ENCODE data around the gene PTCD1.
A peak's percentile ranks its signal among the peaks of the same experiment; 100 is the strongest.

Gene PTCD1

GRCh38 chr7:99408379-99409191 lies 30.0 kb downstream of the PTCD1 start, which contains the start of the genes BUD31 and PDAP1:
Gene BUD31 (plus strand): TSS chr7:99408969. CDS start chr7:99411093, 2,124 bp downstream.
Gene PDAP1 (minus strand): TSS chr7:99408597. CDS start chr7:99408548, 49 bp downstream.
- DNase-seq, result peak; percentile 97

GRCh38 chr7:99407872-99408378 lies 30.7 kb downstream of the PTCD1 start:
- DNase-seq, result peak; percentile 12

GRCh38 chr7:99406557-99406956 lies 32.0 kb downstream of the PTCD1 start:
- DNase-seq, result no peak

- no peak for DNase-seq
These were observed 33.6 kb downstream of the PTCD1 start for GRCh38 chr7:99404977-99405320.

GRCh38 chr7:99404235-99404976 lies 34.2 kb downstream of the PTCD1 start:
- DNase-seq, result no peak

- no peak for DNase-seq
These were observed 34.8 kb downstream of the PTCD1 start for GRCh38 chr7:99403764-99404163.

GRCh38 chr7:99402854-99403253 lies 35.7 kb downstream of the PTCD1 start:
- DNase-seq, result no peak

GRCh38 chr7:99399597-99399996 lies 39.0 kb downstream of the PTCD1 start:
- DNase-seq, result no peak

- DNase-seq, result no peak
These were observed 39.6 kb downstream of the PTCD1 start for GRCh38 chr7:99398891-99399445.

- no peak for DNase-seq
These were observed 41.2 kb downstream of the PTCD1 start for GRCh38 chr7:99397297-99397983.

GRCh38 chr7:99396418-99397296 lies 41.9 kb downstream of the PTCD1 start:
- no peak for DNase-seq

GRCh38 chr7:99395616-99396327 lies 42.8 kb downstream of the PTCD1 start:
- DNase-seq, result no peak

- DNase-seq, result no peak
These were observed 44.5 kb downstream of the PTCD1 start for GRCh38 chr7:99394188-99394502.

- no peak for DNase-seq
These were observed 45.0 kb downstream of the PTCD1 start for GRCh38 chr7:99393355-99394187.

- peak; percentile 80 for DNase-seq
These were observed 45.8 kb downstream of the PTCD1 start for GRCh38 chr7:99392659-99393354.

- DNase-seq, result no peak
These were observed 46.6 kb downstream of the PTCD1 start for GRCh38 chr7:99392046-99392445.

GRCh38 chr7:99390941-99391602 lies 47.5 kb downstream of the PTCD1 start:
- no peak for DNase-seq

- no peak for DNase-seq
These were observed 48.8 kb downstream of the PTCD1 start for GRCh38 chr7:99389772-99390171.

- no peak for DNase-seq
These were observed 50.7 kb downstream of the PTCD1 start for GRCh38 chr7:99387912-99388311.

Measured in central memory CD4-positive, alpha-beta T cell (primary cell).